Testis (tissue), 2 donors: ENCODE results near the gene DRD1.

Experiments used
- POLR2A ChIP-seq: fragments of 450-650 bp; IDR thresholded peaks from one replicate; pipeline ENCODE4 v1.6.1; 2017; ENCODE audit warnings: antibody characterized with exemption, mild to moderate bottlenecking, moderate library complexity
- TF ChIP-seq, protein P1 (sequence below), 3 experiments: fragments of 450-650 bp in 2 of 3; fragments of 200-600 bp in 1 of 3; sonication (generic) in 1 of 3; IDR thresholded peaks; one replicate each; pipeline ENCODE4 v1.5.1; 2016 to 2019; ENCODE audit warnings: antibody characterized with exemption in 3 of 3, mild to moderate bottlenecking in 2 of 3, moderate library complexity in 1 of 3

- TF ChIP-seq, protein P1, sequence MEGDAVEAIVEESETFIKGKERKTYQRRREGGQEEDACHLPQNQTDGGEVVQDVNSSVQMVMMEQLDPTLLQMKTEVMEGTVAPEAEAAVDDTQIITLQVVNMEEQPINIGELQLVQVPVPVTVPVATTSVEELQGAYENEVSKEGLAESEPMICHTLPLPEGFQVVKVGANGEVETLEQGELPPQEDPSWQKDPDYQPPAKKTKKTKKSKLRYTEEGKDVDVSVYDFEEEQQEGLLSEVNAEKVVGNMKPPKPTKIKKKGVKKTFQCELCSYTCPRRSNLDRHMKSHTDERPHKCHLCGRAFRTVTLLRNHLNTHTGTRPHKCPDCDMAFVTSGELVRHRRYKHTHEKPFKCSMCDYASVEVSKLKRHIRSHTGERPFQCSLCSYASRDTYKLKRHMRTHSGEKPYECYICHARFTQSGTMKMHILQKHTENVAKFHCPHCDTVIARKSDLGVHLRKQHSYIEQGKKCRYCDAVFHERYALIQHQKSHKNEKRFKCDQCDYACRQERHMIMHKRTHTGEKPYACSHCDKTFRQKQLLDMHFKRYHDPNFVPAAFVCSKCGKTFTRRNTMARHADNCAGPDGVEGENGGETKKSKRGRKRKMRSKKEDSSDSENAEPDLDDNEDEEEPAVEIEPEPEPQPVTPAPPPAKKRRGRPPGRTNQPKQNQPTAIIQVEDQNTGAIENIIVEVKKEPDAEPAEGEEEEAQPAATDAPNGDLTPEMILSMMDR (IDR thresholded peaks at IDR 0.05) = no peak
- no peak for TF ChIP-seq POLR2A
These were observed 49.3 kb upstream of the DRD1 start for GRCh38 chr5:175493260-175493659.
